ENCODE data around the gene GPX4. TPM values are rescaled to one million over a fixed set of nuclear protein-coding genes. Genes with fewer than 3 reads are reported as not detected.

Gene GPX4
- total RNA-seq, 3 donors from 2014 or later, result 126 to 187 (median 144) TPM

- DNase-seq (peak in 1 of 3 donors; percentile 34), ATAC-seq (peak; percentile 80)
- TF ChIP-seq, protein P1, sequence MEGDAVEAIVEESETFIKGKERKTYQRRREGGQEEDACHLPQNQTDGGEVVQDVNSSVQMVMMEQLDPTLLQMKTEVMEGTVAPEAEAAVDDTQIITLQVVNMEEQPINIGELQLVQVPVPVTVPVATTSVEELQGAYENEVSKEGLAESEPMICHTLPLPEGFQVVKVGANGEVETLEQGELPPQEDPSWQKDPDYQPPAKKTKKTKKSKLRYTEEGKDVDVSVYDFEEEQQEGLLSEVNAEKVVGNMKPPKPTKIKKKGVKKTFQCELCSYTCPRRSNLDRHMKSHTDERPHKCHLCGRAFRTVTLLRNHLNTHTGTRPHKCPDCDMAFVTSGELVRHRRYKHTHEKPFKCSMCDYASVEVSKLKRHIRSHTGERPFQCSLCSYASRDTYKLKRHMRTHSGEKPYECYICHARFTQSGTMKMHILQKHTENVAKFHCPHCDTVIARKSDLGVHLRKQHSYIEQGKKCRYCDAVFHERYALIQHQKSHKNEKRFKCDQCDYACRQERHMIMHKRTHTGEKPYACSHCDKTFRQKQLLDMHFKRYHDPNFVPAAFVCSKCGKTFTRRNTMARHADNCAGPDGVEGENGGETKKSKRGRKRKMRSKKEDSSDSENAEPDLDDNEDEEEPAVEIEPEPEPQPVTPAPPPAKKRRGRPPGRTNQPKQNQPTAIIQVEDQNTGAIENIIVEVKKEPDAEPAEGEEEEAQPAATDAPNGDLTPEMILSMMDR (IDR thresholded peaks at IDR 0.05), result no peak
- no peaks in the 10 kb centered on the region for H3K4me1 ChIP-seq (ENCODE audit: low read depth)
- H3K36me3 ChIP-seq (ENCODE audit: low read depth), result no peaks in the 10 kb centered on the region
- intact Hi-C loops (cut with DNase I, micrococcal nuclease), result no loop called here
- no peak overlapping the region for H3K4me3 ChIP-seq
- H3K9me3 ChIP-seq, result peaks cover 23% of the 10 kb centered on the region
Observed at GRCh38 chr19:1057176-1057855, 46.5 kb upstream of the GPX4 start.

DNA sequence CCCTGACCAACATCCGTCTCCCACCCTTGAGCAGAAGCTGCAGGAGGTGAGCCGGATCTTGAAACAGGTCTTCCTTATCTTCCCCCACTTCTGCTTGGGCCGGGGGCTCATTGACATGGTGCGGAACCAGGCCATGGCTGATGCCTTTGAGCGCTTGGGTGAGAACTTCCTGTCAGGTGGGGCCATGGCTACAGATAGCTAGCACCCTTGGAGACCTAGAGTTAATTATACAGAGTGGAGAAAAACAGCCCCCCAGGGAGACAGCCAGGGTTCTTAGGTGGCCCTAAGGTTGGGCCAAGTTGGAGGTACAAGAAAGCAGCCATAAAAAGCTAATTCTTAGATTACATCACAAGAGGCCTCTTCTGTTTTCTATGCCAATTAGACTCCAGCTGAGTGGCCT is 45.7 kb upstream of the GPX4 start:
- Histone ChIP-seq H3K4me1 (ENCODE audit: low read depth) (no peaks in the 10 kb centered on the region), H3K36me3 (ENCODE audit: low read depth) (no peaks in the 10 kb centered on the region), H3K9me3 (peaks cover 23% of the 10 kb centered on the region), H3K4me3 (no peak overlapping the region)
- DNase-seq (no peak), ATAC-seq (no peak)
- TF ChIP-seq, protein P1 (IDR thresholded peaks at IDR 0.05), result no peak
- intact Hi-C loops (cut with DNase I, micrococcal nuclease), result no loop called here

DNA sequence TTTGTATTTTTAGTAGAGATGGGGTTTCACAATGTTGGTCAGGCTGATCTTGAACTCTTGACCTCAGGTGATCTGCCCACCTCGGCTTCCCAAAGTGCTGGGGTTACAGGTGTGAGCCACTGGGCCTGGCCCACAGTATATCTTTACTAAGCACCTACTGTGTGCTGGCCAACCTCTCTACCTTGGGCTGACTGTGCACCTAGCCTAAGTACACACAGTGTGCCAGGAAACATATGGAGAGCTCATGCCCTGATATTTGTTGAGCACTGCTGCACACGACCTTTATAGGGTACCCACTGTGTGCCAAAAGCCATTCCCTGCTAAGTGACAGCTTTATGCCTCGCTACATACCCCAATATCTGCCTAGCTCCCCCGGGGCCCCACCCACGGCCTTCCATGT is 43.1 kb upstream of the GPX4 start:
- DNase-seq (no peak), ATAC-seq (no peak)
- no peaks in the 10 kb centered on the region for H3K36me3 ChIP-seq (ENCODE audit: low read depth)
- peaks cover 23% of the 10 kb centered on the region for H3K9me3 ChIP-seq
- intact Hi-C loops (cut with DNase I, micrococcal nuclease), result no loop called here
- TF ChIP-seq, protein P1 (IDR thresholded peaks at IDR 0.05), result no peak
- no peak overlapping the region for H3K4me3 ChIP-seq
- peaks cover 12% of the 10 kb centered on the region for H3K4me1 ChIP-seq (ENCODE audit: low read depth)

GRCh38 chr19:1061987-1062386 is 41.8 kb upstream of the GPX4 start:
- H3K4me1 ChIP-seq (ENCODE audit: low read depth), result peaks cover 24% of the 10 kb centered on the region
- DNase-seq (peak in 1 of 3 donors; percentile 61), ATAC-seq (no peak)
- no peak overlapping the region for H3K4me3 ChIP-seq
- no peaks in the 10 kb centered on the region for H3K36me3 ChIP-seq (ENCODE audit: low read depth)
- peaks cover 17% of the 10 kb centered on the region for H3K9me3 ChIP-seq
- intact Hi-C loops (cut with DNase I, micrococcal nuclease), result no loop called here
- TF ChIP-seq, protein P1 (IDR thresholded peaks at IDR 0.05), result no peak

DNA sequence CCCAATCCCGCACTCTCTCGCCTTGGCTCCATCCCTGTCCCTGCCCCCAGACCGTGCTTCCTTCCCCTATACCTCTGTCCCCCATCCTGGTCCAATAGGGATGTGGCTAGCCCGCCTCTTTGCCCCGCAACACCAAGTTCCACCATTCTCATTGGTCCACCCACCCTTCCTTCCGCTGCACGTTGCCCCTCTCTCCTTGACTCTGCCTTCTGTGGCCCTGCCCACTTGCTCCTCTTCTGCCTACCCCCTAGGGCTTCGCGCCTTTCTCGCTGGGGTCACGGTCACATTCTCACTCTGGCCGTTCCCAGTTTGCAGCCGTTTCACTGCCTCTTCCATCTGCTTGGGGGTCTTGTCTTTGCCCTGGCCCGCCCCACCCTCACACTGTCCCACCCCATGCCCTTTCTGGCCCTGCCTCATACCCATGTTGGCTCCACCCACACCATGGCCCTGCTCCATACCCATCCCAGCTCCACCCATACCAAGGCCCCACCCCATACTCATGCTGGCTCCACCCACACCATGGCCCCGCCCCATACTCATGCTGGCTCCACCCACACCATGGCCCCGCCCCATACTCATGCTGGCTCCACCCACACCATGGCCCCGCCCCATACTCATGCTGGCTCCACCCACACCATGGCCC is 41.3 kb upstream of the GPX4 start:
- TF ChIP-seq, protein P1 (IDR thresholded peaks at IDR 0.05), result no peak
- Histone ChIP-seq H3K36me3 (ENCODE audit: low read depth) (no peaks in the 10 kb centered on the region), H3K4me1 (ENCODE audit: low read depth) (peaks cover 29% of the 10 kb centered on the region), H3K4me3 (no peak overlapping the region), H3K9me3 (peaks cover 11% of the 10 kb centered on the region)
- DNase-seq (no peak), ATAC-seq (no peak)
- intact Hi-C loops (cut with DNase I, micrococcal nuclease), result no loop called here

Data from mucosa of descending colon (tissue), 3 donors.